Measurements from ENCODE around the gene ARHGAP26. TPM values are rescaled to one million over a fixed set of nuclear protein-coding genes. Genes with fewer than 3 reads are reported as not detected.

ARHGAP26 gene
- total RNA-seq, 1 donor from 2014 or later: 18.7 TPM

DNA sequence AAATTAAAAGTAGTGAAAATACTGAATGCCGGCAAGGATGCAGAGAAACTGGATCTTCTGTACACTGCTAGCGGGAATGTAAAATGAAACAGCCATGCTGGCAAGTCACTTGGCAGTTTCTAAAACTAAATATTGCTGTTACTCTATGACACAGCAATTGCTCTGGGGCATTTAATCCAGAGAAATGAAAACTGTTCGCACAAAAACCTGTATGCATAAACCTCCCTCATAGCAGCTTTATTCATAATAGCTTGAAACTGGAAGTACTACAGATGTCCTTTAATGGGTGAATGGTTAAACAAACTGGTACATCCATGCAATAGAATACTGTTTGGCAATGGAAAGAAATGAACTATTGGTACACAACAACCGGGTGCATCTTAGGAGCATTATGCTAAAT is 167.2 kb downstream of the ARHGAP26 start:
- Mint-ChIP-seq H3K9me3 (peaks cover 2% of the 10 kb centered on the region), H3K27me3 (no peaks in the 10 kb centered on the region), H3K36me3 (peaks cover 3% of the 10 kb centered on the region), H3K4me3 (no peak overlapping the region), H3K4me1 (ENCODE audit: unreplicated experiment) (peaks cover 21% of the 10 kb centered on the region), H3K27ac (no peak overlapping the region)
- DNase-seq (ENCODE audit: extremely low spot score, unreplicated experiment): no peak
- TF ChIP-seq, protein P1, sequence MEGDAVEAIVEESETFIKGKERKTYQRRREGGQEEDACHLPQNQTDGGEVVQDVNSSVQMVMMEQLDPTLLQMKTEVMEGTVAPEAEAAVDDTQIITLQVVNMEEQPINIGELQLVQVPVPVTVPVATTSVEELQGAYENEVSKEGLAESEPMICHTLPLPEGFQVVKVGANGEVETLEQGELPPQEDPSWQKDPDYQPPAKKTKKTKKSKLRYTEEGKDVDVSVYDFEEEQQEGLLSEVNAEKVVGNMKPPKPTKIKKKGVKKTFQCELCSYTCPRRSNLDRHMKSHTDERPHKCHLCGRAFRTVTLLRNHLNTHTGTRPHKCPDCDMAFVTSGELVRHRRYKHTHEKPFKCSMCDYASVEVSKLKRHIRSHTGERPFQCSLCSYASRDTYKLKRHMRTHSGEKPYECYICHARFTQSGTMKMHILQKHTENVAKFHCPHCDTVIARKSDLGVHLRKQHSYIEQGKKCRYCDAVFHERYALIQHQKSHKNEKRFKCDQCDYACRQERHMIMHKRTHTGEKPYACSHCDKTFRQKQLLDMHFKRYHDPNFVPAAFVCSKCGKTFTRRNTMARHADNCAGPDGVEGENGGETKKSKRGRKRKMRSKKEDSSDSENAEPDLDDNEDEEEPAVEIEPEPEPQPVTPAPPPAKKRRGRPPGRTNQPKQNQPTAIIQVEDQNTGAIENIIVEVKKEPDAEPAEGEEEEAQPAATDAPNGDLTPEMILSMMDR (conservative IDR thresholded peaks at IDR 0.05): no peak

DNA sequence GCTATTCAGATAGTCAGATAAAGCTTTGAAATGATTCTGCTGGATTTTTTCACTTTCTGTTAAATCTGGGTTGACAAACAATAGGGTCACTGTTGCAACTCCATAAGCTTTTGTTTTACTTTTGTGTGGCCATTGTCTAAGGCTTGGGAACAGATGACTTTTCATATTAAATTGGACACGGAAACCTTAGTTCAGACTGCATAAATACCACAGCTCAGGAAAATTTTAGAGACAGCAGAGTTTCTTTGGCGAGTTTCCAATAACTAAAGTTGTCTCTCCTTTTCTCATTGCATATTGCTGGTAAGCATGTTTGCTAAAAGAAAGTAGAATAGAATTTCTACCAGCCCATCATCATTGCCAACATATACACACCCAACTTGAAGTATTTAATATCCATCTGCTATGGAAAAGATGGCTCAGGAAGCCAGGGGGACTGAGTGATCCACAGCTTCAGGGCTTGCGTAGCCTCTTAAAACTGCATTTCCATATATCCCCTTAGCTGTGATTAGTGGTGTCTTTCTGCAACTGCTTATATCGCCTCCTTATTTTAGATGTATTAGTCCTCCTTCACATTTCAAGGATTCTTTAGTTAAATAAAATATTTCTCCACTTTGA is 168.2 kb downstream of the ARHGAP26 start:
- H3K4me3 Mint-ChIP-seq: no peak overlapping the region
- no peak overlapping the region for H3K27ac Mint-ChIP-seq
- no peaks in the 10 kb centered on the region for H3K27me3 Mint-ChIP-seq
- DNase-seq (ENCODE audit: extremely low spot score, unreplicated experiment): no peak
- peaks cover 17% of the 10 kb centered on the region for H3K4me1 Mint-ChIP-seq (ENCODE audit: unreplicated experiment)
- TF ChIP-seq, protein P1 (conservative IDR thresholded peaks at IDR 0.05): no peak
- H3K9me3 Mint-ChIP-seq: no peaks in the 10 kb centered on the region
- H3K36me3 Mint-ChIP-seq: no peaks in the 10 kb centered on the region

DNA sequence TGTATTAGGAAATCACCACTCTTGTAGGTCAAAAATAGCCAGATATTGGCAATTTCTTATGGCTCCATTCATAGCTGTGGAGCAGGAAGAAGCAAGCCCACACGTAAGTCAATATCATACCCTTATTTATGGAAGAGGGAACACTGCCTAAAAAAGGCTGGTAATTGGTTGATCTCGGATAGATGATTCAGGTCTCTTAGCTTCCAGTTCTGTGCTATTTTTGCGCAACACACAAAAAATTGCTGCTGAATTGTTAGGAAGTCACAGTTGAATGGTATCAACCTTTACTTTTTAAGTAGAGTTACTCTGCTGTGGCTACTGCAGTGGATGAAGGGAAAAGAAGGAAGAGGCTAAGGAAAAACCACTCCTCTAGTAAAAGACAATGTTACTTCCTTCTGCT is 168.8 kb downstream of the ARHGAP26 start:
- no peaks in the 10 kb centered on the region for H3K27me3 Mint-ChIP-seq
- H3K27ac Mint-ChIP-seq: no peak overlapping the region
- peaks cover 15% of the 10 kb centered on the region for H3K4me1 Mint-ChIP-seq (ENCODE audit: unreplicated experiment)
- no peaks in the 10 kb centered on the region for H3K9me3 Mint-ChIP-seq
- no peak overlapping the region for H3K4me3 Mint-ChIP-seq
- TF ChIP-seq, protein P1 (conservative IDR thresholded peaks at IDR 0.05): no peak
- H3K36me3 Mint-ChIP-seq: no peaks in the 10 kb centered on the region
- no peak for DNase-seq (ENCODE audit: extremely low spot score, unreplicated experiment)

DNA sequence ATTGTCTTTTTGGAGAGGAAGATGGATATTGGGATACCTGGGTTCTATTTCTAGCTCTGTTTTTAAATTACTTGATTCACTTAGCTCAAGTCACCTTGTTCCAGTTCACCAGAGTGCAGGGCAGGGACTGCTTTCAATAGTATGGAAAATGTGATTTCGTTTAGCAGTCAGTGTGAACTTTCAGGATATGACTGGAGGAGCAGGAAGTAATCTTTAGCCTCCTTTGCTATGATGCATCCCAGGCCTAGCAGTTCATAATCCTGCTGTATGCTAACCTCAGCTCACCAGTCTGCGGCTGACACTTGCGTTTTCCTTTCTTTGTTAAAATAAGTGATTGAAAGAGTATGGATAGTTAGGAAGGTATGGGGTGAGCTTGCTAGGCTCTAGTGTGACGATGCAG is 169.7 kb downstream of the ARHGAP26 start:
- TF ChIP-seq, protein P1 (conservative IDR thresholded peaks at IDR 0.05): no peak
- Mint-ChIP-seq H3K27ac (no peak overlapping the region), H3K27me3 (no peaks in the 10 kb centered on the region), H3K4me3 (no peak overlapping the region), H3K36me3 (no peaks in the 10 kb centered on the region), H3K4me1 (ENCODE audit: unreplicated experiment) (peaks cover 11% of the 10 kb centered on the region), H3K9me3 (no peaks in the 10 kb centered on the region)
- no peak for DNase-seq (ENCODE audit: extremely low spot score, unreplicated experiment)

DNA sequence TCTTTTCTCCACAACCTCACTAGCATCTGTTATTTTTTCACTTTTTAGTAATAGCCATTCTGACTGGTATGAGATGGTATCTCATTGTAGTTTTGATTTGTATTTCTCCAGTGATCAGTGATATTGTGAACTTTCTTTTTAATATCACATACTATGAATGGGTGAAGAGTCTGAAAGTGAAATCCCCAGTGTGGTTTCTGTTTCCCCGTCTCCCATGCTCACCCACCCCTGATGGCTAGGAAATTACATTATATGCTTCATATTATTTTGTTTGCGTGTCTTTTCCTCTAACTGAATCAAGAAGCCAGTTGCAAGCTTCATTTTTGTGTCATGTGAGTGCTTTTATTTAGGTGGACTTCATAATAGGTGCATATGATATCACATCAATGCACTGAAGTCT is 171.1 kb downstream of the ARHGAP26 start:
- H3K9me3 Mint-ChIP-seq: no peaks in the 10 kb centered on the region
- no peaks in the 10 kb centered on the region for H3K27me3 Mint-ChIP-seq
- H3K36me3 Mint-ChIP-seq: no peaks in the 10 kb centered on the region
- no peak overlapping the region for H3K27ac Mint-ChIP-seq
- DNase-seq (ENCODE audit: extremely low spot score, unreplicated experiment): no peak
- no peak overlapping the region for H3K4me3 Mint-ChIP-seq
- TF ChIP-seq, protein P1 (conservative IDR thresholded peaks at IDR 0.05): no peak
- peaks cover 10% of the 10 kb centered on the region for H3K4me1 Mint-ChIP-seq (ENCODE audit: unreplicated experiment)

DNA sequence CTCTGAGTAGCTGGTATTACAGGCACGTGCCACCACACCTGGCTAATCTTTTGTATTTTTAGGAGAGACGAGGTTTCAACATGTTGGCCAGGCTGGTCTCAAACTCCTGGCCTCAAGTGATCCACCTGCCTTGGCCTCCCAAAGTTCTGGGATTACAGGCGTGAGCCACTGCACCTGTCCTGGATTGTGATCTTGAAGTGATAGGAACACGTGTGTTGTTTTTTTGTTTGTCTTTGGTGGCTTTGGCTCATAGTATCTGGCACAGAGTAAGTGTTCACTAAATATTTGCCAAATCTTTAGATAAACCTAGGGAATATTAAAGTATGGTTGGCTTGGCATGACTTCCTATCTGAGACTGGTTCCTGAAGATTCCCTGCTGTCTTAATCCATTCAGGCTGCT is 172.7 kb downstream of the ARHGAP26 start:
- H3K36me3 Mint-ChIP-seq: no peaks in the 10 kb centered on the region
- DNase-seq (ENCODE audit: extremely low spot score, unreplicated experiment): no peak
- no peaks in the 10 kb centered on the region for H3K27me3 Mint-ChIP-seq
- no peaks in the 10 kb centered on the region for H3K9me3 Mint-ChIP-seq
- TF ChIP-seq, protein P1 (conservative IDR thresholded peaks at IDR 0.05): no peak
- peaks cover 5% of the 10 kb centered on the region for H3K4me1 Mint-ChIP-seq (ENCODE audit: unreplicated experiment)
- no peak overlapping the region for H3K4me3 Mint-ChIP-seq
- H3K27ac Mint-ChIP-seq: no peak overlapping the region

Measured in type B pancreatic cell (in vitro differentiated cells).